ENCODE data around the gene NECAB3.
"Not testable (repeated sequence)": the region's sequence is repeated elsewhere in the genome, so short reads cannot be mapped to it uniquely, and the experiment has no call there.

NECAB3 gene

GRCh38 chr20:33674294-33675135 lies at the start of gene NECAB3:
Gene NECAB3, minus strand, starts transcription at chr20:33674428. Its CDS starts 76 bp downstream, at chr20:33674352.
- DNase-seq (ENCODE audit: low read depth in 2 of 2, low spot score in 1 of 2): no peak

GRCh38 chr20:33721391-33722140 lies 47.3 kb upstream of the NECAB3 start:
- no peak for DNase-seq (ENCODE audit: low read depth in 2 of 2, low spot score in 1 of 2)

DNA sequence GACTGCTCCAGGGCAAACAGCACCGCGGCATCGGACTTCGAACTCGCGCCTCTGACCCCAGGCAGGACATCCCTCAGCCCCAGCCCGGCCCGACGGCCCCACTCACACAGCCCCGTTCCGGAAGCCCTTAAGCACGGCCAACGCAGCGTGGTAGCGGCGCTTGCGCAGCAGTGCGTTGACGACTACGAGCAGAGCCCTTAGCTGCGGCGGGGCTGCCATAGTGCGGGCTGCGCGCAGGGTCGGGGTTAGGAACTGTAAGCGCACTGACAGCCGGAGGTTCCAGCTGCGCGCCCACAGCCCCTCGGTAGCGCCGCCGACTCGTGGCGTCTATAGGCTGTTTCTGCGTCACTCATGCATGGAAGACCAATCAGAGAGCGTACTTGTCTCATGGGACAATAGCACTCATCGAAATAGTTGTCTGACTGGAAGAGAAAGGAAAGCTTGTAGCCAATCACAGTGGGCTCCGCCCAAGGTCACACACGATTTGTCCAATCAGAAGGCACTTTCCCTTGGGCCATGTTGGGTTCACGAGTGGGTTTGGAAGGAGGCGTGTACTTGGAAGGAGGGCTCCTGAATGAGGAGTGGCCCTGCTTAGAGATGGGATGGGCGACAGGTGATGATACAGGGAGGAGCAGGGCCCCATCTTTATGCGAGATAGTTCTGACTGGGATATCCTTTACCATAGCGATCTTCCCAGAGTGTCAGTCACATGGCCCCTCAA lies 45.9 kb upstream of the NECAB3 start, which contains the start of gene PXMP4:
TSS of gene PXMP4 (minus strand) at position 322 of the 721 bp plus-strand sequence. CDS start at position 219, 103 bp downstream.
- DNase-seq (ENCODE audit: low read depth in 2 of 2, low spot score in 1 of 2): peak; percentile 61 to 73

DNA sequence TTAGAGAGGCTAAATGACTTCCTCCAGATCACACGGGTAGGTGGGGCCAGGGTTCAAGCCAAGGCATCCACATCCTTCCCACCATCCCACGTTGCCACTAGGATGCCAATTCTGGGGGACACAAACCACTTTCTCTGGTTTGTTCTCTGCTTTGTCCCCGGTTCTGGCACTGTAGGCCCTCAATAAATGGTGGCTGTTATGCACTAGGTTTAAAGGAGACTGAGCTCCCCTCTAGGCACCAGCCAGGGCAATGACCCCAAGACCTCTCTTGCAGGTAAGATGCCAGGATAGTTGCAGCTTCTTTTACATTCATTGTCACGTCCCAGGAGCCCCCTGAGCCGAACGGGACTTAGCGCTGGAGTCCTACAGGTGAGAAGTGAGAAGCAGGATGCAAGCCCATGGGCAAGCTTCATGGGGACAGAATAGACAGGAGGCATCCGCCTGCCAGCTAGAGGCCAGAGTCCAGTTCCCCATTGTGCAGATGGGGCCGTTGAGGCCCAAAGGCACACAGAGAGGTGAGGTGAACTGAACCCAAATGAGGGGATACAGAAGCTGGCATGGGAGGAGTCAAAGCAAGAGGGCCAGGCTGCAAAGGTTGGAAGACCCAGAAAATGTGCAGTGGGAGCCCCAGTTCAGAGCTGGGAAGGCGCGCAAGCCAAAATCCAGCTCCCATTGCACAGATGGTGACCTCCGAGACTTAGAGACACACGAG lies 45.2 kb upstream of the NECAB3 start:
- DNase-seq (ENCODE audit: low read depth in 2 of 2, low spot score in 1 of 2): no peak

GRCh38 chr20:33716498-33716897 lies 42.3 kb upstream of the NECAB3 start:
- DNase-seq (ENCODE audit: low read depth in 2 of 2, low spot score in 1 of 2): no peak

- no peak for DNase-seq (ENCODE audit: low read depth in 2 of 2, low spot score in 1 of 2)
These were observed 39.7 kb upstream of the NECAB3 start for GRCh38 chr20:33713865-33714367.

DNA sequence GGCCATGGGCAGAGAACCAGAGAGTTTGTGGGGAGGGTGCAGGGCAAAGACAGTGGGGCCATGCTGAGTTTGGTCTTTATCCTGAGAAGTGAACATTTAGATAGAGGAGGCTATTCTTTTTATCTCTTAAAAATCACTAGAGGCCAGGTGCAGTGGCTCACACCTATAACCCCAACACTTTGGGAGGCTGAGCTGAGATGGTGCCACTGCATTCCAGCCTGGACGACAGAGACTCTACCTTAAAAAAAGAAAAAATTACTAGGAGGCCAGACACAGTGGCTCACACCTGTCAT lies 37.2 kb upstream of the NECAB3 start:
- no peak for DNase-seq (ENCODE audit: low read depth in 2 of 2, low spot score in 1 of 2)

DNA sequence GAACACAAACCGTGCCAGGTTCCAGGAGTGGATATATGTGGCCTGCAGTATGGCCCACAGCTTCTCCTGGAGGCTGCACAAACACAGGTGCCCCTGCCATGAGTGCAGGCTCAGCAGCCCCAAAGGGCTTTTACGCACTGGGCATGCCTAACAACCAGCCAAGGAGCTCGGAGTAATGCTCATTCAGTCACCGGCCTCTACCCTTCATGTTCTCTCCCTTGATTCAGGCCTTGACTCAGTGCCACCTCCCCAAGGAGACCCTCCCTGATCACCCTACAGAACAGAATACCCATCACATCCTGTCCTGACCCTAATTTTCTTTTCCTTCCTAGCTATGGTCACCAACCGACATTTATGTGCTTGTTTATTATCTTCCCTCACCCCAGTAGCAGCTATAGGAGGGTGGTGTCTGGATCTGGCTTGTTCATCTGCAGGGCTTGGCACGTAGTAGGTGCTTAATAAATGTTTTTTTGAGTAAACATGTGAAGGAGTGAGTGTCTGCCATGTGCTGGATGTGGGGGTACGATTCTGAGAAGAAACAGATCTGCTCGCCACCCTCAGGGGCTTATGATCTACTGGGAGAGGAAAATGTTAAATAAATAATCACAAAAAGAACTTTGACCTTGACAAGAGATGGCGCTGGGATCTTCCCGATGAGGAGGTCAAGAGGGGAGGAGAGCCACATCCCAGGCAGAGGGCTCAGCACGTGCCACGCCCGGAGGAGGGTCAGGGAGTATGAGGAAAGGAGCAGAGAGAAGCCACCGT lies 36.6 kb upstream of the NECAB3 start:
- no peak for DNase-seq (ENCODE audit: low read depth in 2 of 2, low spot score in 1 of 2)

DNA sequence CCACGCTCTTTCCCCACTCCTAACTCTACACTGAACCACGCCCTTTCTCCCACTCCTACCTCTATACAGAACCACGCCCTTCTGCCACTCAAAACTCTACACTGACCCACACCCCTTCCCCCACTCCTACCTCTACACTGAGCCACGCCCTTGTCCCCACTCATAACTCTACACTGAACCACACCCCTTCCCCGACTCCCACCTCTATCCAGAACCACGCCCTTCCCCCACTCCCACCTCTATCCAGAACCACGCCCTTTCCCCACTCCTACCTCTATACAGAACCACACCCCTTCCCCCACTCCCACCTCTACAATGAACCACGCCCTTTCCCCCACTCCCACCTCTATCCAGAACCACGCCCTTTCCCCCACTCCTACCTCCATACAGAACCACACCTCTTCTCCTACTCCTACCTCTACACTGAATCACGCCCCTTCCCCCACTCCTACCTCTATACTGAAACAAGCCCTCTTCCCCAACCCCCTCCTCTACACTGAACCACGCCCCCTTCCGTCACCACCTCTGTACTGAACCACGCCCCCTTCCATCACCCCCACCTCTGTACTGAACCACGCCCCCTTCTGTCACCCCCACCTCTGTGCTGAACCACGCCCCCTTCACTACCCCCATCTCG lies 35.8 kb upstream of the NECAB3 start:
- no peak for DNase-seq (ENCODE audit: low read depth in 2 of 2, low spot score in 1 of 2)

GRCh38 chr20:33709398-33709797 lies 35.2 kb upstream of the NECAB3 start:
- DNase-seq (ENCODE audit: low read depth in 2 of 2, low spot score in 1 of 2): no peak

DNA sequence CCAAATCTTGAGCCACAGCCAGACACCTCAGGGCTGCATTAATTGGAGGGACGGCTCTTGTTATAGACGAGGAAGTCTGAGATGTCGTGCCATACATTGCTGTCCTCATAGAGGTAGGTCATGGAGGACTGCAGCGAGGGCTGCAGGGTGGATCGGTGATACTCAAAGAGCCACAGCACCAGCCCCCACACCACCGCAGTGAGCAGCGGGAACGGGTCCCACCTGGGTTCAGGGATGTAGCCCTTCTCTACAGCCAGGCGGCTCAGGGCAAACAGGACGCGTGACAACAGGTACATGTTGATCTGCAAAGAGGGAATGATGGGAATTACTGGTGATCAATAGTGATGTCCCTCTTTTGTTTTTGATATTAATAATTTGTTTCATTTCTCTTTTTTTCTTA lies 33.4 kb upstream of the NECAB3 start:
- no peak for DNase-seq (ENCODE audit: low read depth in 2 of 2, low spot score in 1 of 2)

GRCh38 chr20:33704197-33704924 lies 30.1 kb upstream of the NECAB3 start:
- no peak for DNase-seq (ENCODE audit: low read depth in 2 of 2, low spot score in 1 of 2)

- no peak for DNase-seq (ENCODE audit: low read depth in 2 of 2, low spot score in 1 of 2)
These were observed 29.4 kb upstream of the NECAB3 start for GRCh38 chr20:33703498-33704137.

DNA sequence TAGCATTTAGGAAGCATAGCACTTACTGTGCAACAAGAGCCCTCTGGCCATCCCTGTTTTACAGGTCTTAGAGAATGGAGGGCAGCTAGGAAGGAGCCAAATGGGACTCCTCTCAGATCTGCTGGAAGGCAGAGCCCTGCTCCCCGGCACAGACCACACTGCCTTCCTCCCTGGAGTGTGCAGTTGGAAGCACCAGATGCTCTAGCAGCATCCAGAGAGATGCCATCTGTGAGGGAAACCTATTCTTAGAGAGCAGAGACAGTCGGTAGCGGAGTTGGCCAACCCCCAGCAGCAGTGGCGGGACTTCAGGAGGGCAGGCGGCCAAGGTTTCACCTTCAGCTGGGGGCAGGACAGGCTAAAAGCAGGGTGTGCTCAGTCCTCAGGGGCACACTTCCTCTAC lies 28.6 kb upstream of the NECAB3 start:
- DNase-seq (ENCODE audit: low read depth in 2 of 2, low spot score in 1 of 2): no peak

GRCh38 chr20:33701629-33702450 lies 27.6 kb upstream of the NECAB3 start:
- DNase-seq (ENCODE audit: low read depth in 2 of 2, low spot score in 1 of 2): no peak

GRCh38 chr20:33700696-33701441 lies 26.6 kb upstream of the NECAB3 start:
- not testable (repeated sequence) for DNase-seq (ENCODE audit: low read depth in 2 of 2, low spot score in 1 of 2)

DNA sequence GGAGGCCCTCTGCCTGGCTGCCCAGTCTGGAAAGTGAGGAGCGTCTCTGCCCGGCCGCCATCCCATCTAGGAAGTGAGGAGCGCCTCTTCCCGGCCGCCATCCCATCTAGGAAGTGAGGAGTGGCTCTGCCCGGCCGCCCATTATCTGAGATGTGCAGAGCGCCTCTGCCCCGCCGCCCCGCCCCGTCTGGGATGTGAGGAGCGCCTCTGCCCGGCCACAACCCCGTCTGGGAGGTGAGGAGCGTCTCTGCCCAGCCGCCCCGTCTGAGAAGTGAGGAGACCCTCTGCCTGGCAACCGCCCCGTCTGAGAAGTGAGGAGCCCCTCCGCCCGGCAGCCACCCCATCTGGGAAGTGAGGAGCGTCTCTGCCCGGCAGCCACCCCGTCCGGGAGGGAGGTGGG lies 24.7 kb upstream of the NECAB3 start:
- not testable (repeated sequence) for DNase-seq (ENCODE audit: low read depth in 2 of 2, low spot score in 1 of 2)
